Suppressor macrophage treated with lipopolysaccharide for 4 hours (primary cell): Measurements from ENCODE around the gene ABHD8.
"Not testable (repeated sequence)": the region's sequence is repeated elsewhere in the genome, so short reads cannot be mapped to it uniquely, and the experiment has no call there.

Experiments used
- DNase-seq: peaks from one replicate; pipeline ENCODE4 v3.0.0-alpha.2; 2020

The ABHD8 gene

DNA sequence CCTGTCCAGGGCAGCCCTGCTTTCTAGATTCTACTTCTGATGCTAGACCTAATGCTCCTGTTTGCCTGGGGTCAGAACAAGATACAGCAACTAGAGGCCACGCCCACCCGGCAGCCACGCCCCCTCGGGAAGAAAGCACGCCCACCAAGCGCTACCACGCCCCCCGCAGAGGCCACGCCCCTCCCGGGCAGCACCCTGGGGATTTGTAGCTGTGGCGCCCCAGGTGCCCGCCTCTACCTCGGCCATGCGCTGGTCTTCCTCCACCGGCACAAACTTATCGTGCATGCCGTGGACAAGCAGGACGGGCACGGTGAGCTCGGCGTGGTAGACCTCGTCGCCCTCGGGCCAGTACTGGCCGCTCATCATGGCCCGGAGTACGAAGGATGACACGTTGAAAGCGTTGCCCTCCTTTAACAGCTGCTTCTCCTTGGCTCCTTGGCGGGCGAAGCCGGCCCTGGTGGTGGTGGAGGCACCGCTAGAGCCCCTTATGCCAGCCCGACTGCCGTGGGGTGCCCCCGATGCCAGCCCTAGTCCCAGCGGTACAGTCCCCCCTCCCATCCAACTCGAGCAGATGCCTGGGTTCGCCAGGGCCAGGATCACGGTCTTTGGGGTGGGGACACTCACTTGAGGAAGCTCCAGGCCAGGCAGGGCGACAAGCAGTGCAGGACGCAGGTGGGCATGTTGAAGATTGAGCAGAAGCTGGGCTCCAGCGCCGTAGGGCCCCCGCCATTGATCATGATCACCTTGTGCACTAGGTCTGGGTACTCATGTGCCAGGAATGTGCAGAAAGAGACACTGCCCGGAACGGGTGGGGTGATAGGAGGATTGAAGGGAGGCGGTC, 9.0 kb downstream of the ABHD8 start:
- DNase-seq: peak; percentile 34

DNA sequence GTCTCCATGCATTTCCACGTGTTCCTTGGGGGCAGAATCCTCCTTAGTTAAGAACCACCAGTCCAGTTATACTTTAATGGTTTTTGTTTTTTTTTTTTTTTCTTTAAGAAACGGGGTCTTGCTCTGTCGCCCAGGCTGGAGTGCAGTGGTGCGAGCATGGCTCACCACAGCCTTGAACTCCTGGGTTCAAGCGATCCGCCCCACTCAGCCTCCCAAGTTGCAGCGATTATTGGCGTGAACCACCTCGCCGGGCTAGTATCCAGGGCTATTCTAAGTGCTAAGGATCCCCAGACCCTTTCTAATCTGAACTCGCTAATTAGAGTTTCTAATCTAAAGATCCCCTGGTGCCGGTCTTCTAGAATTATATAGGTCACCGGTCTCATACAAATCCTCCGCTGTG, 9.6 kb downstream of the ABHD8 start:
- no peak for DNase-seq

DNA sequence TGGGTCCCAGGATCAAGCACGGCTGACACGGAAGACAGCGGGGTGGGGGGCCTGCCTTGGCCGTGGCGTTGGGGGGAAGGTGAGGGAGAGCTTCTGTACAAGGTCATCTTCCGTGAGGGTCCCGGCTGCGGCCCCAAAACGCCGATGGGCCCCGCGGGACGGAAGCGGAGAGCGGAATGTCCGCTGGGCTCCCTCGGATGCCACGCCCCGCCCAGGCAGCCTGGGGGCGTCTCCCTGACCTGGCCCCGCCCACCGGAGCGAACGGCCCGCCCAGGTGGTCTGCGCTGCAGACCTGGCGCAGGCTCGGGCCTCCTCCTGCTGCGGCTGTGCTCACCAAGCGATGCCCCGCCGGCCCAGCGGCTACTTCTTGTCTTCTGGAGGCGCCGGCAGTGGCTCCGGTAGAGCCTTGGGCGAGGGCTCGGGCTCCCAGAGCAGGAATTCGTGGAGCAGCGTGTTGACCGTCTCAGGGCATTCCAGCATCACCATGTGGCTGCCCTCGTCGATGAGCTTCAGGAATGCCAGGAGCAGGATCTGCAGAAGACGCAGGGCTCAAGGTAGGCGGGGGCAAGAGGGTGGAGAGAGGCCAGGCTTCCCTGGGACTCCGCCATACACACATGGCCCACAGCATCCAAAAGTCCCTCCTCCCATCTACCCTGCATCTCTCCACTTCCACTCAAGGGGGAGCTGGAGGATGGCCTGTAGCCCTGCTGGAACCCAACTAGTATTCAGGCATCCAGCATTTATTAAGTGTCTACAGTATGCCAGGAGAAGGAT, 10.7 kb downstream of the ABHD8 start:
- peak; percentile 87 for DNase-seq

DNA sequence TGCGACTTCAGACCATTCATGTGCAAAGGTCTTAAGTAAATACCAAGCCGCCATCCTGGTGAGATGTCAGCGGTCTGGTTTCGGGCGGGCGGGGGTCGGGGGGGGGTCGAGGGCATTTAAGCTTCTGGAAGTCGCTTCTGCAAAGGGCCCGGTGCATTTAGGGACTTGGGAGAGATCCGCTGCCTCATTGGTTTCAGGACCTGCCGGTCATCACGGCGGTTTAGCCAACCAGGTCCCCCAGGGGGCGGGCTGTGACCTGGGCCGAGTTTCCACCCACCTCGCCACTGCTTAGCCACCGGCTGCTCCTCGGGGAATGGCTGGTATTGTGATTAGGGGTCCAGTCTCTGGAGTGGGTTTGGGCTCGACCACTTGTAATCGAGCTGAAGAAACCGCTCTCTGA, 13.7 kb downstream of the ABHD8 start:
- peak; percentile 79 for DNase-seq

DNA sequence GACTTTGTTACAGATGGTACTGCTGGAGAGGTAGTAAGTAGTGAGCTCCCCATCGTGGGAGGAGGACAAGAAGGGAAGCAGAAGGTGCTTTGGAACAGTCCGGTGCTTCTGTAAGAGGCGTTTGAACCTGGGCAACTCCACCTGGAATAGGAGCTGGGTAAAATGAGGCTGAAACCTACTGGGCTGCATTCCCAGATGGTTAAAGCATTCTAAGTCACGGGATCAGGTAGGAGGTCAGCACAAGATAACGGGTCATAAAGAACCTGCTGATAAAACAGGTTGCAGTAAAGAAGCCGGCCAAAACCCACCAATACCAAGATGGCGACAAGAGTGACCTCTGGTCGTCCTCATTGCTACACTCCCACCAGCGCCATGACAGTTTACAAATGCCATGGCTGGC, 16.5 kb downstream of the ABHD8 start:
- no peak for DNase-seq

DNA sequence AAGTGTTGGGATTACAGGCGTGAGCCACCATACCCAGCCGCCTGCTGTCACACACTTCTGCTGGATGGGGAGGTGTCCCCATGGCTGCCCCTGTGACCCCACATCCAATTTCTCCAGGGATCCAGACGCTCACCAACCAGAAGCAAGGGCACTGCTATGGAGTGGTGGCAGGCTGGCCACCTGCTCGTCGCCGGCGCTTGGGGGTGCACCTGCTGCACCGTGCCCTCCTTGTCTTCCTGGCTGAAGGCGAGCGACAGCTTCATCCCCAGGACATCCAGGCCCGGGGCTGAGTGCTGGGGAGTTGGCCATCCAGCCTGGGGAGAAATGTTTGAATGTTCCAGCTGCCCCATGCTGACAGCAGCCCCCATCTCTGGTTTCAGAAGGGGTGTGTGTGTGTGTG, 17.0 kb downstream of the ABHD8 start:
- DNase-seq: no peak

DNA sequence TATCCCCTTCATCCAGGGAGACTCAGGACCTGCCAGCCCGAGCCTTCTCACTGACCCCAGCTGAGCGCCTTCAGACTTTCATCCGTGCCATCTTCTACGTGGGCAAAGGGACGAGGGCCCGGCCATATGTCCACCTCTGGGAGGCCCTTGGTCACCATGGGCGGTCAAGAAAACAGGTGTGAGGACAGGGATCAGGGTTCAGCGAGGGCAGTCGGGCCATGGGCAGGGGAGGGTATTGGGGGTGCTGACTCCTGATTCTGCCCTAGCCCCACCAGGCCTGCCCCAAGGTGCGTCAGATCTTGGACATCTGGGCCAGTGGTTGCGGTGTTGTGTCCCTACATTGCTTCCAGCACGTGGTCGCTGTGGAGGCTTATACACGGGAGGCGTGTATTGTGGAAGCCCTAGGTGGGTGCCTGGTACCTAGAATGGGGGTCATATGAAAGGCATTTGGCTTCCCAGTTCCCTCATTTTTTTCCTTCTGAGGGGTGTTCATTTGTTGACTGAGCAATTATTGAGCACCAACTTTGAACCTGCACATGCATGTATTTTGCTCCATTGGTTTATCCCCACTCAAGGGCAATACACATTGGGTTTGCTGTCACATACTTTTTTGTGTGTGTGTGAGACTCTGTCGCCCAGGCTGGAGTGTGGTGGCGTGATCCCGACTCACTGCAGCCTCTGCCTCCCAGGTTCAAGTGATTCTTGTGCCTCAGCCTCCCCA, 17.6 kb downstream of the ABHD8 start:
- no peak for DNase-seq

DNA sequence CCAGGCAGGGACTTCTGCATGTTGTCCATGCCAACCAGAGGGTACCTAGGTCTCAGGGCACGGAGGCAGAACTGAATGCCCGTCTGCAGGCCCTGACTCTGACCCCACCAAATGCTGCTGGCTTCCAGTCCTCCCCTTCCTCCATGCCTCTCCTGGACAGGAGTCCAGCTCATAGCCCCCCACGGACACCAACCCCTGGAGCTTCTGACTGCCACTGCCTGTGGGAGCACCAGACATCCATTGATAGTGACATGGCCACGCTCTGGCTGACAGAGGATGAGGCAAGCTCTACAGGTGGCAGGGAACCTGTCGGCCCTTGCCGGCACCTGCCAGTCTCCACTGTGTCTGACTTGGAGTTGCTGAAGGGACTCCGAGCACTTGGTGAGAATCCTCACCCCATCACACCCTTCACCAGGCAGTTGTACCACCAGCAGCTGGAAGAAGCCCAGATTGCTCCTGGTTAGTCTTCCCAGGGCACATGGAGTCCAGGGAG, 19.7 kb downstream of the ABHD8 start:
- no peak for DNase-seq

DNA sequence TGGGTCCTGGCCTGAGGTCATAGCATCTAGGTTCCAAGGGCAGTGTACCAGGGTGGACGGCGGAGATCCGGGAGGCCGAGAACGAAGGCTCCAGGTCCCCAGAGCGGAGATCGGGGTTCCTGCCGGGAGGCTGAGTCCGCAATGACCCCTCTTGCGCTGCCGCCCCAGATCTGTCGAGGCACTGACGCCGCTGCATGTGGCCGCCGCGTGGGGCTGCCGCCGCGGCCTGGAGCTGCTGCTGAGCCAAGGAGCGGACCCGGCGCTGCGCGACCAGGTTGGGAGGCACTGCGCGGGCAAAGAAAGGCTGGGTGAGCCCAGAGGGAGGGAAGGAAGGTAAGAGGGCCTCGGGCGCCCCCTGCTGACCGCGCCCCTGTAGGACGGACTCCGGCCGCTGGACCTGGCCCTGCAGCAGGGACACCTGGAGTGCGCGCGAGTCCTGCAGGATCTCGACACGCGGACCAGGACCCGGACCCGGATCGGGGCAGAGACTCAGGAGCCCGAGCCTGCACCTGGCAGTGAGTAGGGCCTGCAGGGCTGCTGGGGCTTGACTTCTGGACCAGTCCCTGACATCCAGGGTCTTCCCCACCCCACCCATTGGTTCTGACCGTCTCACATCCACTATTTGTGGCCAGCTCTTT, 20.6 kb downstream of the ABHD8 start:
- peak; percentile 88 for DNase-seq

DNA sequence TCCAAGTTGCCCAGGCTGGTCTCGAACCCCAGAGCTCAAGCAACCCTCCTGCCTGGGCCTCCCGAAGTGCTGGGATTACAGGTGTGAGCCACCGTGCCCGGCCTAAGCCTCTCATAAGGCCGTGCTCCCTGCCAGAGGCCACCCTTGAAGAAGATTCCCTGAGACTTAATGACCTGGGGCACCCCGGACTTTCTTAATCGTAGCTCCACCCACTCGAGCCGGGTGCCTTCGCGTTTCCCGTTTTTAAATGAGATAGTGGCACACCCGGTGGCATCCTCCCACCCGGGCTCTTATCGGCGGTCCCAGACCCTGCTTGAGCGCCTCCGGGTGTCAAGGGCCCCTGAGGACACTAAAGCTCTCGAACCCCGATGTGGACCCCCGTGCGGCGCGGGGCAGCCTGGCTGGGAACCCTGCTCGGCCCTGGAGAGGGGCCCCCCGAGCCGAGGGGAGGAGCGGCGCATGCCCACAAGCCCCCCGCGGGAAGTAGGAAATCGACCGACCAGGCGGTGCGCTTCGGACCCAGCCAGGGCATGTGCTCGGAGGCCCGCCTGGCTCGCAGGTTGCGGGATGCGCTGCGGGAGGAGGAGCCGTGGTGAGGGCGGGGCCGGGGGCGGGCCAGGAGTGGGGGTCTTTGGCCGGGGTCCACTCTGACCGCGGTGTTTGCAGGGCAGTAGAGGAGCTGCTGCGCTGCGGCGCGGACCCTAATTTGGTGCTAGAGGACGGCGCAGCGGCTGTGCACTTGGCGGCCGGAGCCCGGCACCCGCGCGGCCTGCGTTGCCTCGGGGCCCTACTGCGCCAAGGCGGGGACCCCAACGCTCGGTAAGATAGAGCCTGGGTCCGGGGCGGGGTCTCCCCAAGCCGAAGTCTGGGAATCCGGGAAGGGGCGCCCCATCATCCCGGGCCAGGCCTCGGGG, 21.6 kb downstream of the ABHD8 start, which contains the start of gene ANKLE1:
TSS of gene ANKLE1 (plus strand) at position 511 of the 914 bp plus-strand sequence. CDS start at position 531, 20 bp downstream.
- peak; percentile 83 for DNase-seq

DNA sequence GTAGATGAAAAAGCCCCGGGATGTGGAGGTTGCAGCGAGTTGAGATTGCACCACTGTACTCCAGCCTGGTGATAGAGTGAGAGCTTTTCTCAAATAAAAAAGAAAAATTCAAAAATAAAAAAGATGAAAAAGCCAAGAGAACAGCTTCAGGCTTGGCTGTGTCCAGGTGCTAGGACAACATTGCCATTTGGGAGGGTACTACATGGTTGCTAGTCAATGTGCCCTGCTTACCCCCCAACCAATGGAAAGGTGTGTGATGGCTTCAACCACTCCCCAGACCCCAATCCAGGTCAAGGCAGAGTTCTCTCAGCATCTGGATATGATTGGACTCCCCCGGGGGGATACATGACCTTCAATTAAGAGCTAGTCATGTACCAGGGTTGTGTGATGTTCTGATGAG, 23.8 kb downstream of the ABHD8 start:
- DNase-seq: no peak

DNA sequence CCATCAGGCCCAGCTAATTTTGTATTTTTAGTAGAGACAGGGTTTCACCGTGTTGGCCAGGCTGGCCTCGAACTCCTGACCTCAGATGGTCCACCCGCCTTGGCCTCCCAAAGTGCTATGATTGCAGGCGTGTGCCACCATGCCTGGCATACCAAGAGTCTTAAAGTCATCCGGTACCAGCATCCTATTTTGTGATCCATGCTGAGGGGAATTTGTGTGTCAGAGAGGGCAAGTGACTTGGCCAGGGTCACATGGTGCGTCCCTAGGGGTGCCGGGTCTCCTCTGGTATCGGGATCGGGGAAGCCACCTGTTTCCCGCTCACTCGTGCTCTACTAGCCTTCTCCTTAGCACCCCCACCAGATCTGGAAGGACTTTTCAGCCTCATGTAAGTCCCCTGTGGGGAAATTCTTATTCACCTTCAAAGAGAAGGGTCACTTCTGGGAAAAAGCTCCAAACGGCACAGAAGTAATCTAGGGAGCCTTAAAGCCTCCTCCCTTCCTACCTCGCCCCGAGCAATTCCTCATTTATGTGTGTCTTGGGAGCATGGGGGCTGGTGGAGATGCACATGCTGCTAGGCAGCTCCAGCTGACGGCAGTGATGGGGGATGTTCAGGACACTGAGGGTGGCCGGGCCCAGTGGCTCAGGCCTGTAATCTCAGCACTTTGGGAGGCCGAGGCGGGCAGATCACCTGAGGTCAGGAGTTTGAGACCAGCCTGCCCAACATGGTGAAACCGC, 27.6 kb downstream of the ABHD8 start:
- no peak for DNase-seq

DNA sequence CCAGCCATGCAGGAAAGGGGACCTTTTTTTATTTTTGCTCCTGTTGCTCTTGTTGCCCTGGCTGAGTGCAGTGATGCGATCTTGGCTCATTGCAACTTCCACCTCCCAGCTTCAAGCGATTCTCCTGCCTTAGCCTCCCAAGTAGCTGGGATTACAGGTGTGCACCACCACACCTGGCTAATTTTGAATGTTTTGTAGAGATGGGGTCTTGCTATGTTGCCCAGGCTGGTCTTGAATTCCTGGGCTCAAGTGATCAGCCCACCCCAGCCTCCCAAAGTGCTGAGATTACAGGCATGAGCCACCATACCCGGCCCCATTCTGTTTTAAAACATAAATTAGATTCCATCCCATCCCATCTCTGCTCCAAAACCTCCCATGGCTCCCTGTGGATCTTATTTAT, 28.3 kb downstream of the ABHD8 start:
- DNase-seq: not testable (repeated sequence)

DNA sequence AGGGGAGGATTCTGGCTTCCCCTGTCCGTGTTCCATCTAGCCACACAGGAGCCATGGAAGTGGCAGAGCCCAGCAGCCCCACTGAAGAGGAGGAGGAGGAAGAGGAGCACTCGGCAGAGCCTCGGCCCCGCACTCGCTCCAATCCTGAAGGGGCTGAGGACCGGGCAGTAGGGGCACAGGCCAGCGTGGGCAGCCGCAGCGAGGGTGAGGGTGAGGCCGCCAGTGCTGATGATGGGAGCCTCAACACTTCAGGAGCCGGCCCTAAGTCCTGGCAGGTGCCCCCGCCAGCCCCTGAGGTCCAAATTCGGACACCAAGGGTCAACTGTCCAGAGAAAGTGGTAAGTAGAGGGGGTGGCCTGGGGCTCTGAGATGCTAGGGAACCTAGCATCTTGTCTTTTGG, 34.5 kb downstream of the ABHD8 start:
- no peak for DNase-seq

DNA sequence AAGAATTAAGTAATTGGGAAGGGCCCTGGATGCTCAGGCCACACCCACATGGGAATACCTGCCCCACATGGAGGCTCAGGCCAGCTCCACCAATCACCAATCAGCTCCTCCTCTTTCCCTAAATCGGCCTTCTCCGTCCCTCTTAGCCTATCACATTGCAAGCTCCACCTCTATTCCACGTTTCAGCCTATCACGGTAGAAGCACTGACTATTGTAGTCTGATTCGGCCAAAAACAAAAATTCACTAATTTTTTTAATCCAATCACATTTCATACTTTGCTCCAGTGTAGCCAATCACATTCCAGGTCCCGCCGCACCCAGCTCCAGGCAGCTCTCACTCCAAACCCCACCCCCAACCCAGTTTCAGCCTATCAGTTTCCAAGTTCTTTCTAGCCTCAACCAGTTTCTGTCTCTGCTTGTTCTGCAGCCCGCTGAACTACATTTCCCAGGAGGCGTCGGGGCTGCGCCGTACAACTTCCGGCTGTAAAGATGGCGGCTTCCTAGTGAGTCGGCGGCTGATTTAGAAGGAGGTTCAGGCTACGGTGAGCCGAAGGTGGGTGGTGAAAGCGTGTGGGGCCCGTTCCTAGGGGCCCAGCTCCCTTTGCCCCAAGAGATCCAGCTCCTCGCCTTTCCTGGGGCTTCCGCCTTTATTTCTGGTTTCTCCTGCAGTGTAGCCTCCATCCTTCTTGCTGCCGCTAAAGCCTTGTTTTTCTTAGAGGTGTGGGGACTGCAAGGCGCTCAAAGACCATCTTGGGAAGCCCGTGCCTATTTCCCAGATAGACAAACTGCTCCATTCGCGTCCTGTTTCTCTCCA, 36.0 kb downstream of the ABHD8 start, which contains the start of gene BABAM1:
TSS of gene BABAM1 (plus strand) at position 469 of the 814 bp plus-strand sequence. CDS start 1,364 bp downstream, outside the sequence.
- peak; percentile 98 for DNase-seq

DNA sequence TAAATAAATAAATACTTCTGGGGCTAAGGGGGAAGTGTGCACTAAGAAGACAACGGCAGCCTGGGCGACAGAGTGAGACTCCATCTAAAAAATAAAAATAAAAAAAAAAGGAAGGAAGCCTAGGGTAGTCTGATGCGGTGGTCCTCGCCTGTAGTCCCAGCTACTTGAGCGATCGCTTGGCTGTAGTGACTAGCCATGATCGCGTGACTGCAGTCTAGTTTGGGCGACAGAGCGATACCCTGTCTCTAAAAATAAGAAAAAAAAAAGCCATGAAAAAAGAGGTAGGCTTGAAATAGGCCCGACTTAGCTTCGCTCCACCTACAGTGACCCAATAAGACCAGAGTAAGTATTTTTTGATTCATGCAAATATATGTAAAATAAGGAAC, 36.6 kb downstream of the ABHD8 start:
- DNase-seq: no peak

DNA sequence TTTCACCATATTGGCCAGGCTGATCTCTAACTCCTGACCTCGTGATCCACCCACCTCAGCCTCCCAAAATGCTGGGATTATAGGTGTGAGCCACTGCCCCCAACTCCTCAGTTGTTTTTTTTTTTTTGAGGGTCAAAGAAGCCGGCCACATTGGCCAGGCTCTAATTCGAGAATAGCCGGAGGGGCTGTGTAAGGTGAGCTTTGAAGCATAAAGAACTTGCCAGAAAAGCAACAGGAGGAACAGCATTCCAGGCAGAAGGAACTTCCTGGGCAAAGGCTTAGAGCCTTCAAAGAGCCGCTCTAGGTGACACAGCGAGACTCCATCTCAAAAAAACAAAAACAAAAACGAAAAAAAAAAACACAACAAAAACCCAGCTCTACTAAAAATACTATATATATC, 37.2 kb downstream of the ABHD8 start:
- no peak for DNase-seq

DNA sequence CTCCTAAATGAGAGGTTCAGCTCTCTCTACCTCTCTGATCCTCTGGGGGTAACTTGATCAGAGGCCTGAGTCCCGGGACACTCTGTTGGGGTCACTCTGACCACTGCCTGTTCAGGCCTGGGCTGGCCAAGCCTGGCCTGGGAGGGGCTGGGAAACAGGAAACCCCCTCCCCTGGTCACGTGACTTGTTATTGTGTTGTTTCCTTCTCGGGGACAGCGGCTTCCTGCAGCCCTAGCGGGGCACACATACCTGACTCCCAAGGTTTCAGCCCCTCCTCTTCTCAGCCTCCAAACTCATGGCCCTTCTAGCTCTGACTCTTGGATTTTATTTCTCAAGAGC, 38.6 kb downstream of the ABHD8 start, which contains the start of gene USHBP1:
TSS of gene USHBP1 (minus strand) at position 105 of the 339 bp plus-strand sequence. CDS start 446 bp downstream, outside the sequence.
- no peak for DNase-seq

DNA sequence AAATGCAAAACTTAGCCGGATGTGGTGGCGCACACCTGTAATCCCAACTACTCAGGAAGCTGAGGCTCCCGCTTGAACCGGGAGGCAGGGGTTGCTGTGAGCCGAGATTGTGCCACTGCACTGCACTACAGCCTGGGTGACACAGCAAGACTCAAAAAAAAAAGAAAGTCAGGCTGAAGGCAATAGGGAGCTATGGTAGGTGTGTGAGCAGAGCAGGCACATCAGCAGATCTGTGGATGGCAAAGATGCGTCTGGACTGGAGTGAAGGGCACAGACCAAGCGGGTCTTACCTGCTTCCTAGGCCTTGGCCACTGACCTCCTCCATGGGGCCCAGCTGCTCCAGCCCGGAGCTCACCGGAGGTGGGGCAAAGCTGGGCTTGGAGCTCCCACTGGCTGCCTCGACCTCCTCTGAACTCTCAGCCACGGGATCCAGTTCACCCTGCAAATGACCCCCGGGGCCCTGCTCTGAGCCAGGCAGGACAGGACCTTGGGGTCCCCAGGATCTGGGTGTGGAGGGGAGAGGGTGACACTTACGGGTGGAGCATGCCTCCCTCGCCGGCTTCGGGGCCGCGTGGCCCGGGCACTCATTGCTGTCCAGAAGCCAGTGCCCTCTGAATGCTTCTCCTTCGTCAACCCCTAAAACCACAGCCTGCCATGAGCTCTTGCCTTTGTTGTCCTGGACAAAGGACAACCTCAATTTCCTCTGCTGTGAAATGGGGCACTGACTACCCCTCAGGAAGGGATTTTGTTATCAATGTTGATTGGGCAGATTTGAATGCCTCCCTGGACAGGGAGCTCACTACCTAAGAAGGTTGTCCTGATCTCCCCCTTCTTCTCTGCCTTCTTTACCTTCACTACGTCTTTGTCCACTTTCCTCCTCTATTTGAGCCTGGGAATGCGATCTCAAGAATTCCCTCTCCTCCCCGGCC, 39.2 kb downstream of the ABHD8 start:
- DNase-seq: no peak
